Psoas muscle (tissue), 8 donors: ENCODE results near the gene PRKAR1A. TPM values are rescaled to one million over a fixed set of nuclear protein-coding genes. Genes with fewer than 3 reads are reported as not detected.

Experiments used
- ATAC-seq, 4 donors: fragments of 200-7000 bp; cut with Tn5 transposase; one replicate each; pipeline ENCODE4 v1.9.1; 2020; ENCODE audit warnings: moderate library complexity in 3 of 4, mild to moderate bottlenecking in 2 of 4
- DNase-seq, 2 donors: peaks; one replicate each; pipeline ENCODE4 v3.0.0-alpha.2; 2020
- H3K27ac ChIP-seq: fragments of 200-600 bp; one replicate; pipeline ENCODE4 v1.8.0; 2022
- H3K27me3 ChIP-seq, 3 donors: fragments of 200-600 bp in 1 of 3; one replicate each; pipeline versions ENCODE4 v1.6.1 to v1.8.0; 2013 to 2022; ENCODE audit warnings: low read length in 2 of 3, mild to moderate bottlenecking in 2 of 3, moderate library complexity in 1 of 3; ENCODE audit not compliant: insufficient read depth in 3 of 3
- H3K36me3 ChIP-seq, 2 donors: fragments of 200-600 bp in 1 of 2; one replicate each; pipeline versions ENCODE4 v1.6.1 to v1.8.0; 2013 to 2022; ENCODE audit warnings: low read depth in 1 of 2, mild to moderate bottlenecking in 1 of 2, moderate library complexity in 1 of 2; ENCODE audit not compliant: insufficient read depth in 1 of 2
- H3K4me1 ChIP-seq: fragments of 200-600 bp; one replicate; pipeline ENCODE4 v1.8.0; 2022
- H3K4me3 ChIP-seq: fragments of 200-600 bp; one replicate; pipeline ENCODE4 v1.8.0; 2022; ENCODE audit warnings: mild to moderate bottlenecking
- H3K9me3 ChIP-seq: fragments of 200-600 bp; one replicate; pipeline ENCODE4 v1.8.0; 2022
- WGBS, 3 donors: extraction: QIAGEN DNeasy Blood & Tissue Kit; methylation state at CpG; one replicate each; pipeline versions ENCODE4 v1.1.6 to v1.1.7; 2013; 5-methylcytosine and 5-hydroxymethylcytosine counted together
- intact Hi-C, 2 donors: fragments of 100-400 bp; cut with DNase I; formaldehyde crosslinking; loops; one replicate each; pipeline versions ENCODE4 v1.11.0 to v1.14.2; 2022
- polyA plus RNA-seq, 3 donors: library from polyadenylated mRNA; stranded (reverse); fragments of 200-250 nt; gene quantifications; one replicate each; pipeline ENCODE4 v1.2.3, GENCODE V29; 2013
- total RNA-seq, 4 donors: library from RNA; stranded (reverse); fragmentation: NEBNext Ultra II Directional in 2 of 4; extraction: Animal tissue kit (Norgen Biotek cat#: 25700) in 2 of 4; gene quantifications; one replicate each; pipeline versions ENCODE4 v1.2.1 to v1.2.4, GENCODE V29; 2021 to 2023
- TF ChIP-seq, protein P1 (sequence below): fragments of 200-600 bp; IDR thresholded peaks from one replicate; pipeline ENCODE4 v1.8.0; 2022; ENCODE audit warnings: antibody characterized with exemption
- donor health status: healthy with polysubstance abuse.
- donor health status: DM: no; HTN: no; CAD: no; lungs with moderate emphysema.
- donor health status: Bipolar disorder and iron deficiency.
- donor health status: healthy.
- donor health status: DM: yes; HTN: yes; CAD: no.
- donor health status: DM: no; HTN: no; CAD: no.
- donor health status: DM: no; HTN: no; CAD: no.
- donor health status: DM: yes; HTN: yes; CAD: no.

Gene PRKAR1A
- total and polyA plus RNA-seq, 7 donors = 145 to 2,295 (median 386) TPM

DNA sequence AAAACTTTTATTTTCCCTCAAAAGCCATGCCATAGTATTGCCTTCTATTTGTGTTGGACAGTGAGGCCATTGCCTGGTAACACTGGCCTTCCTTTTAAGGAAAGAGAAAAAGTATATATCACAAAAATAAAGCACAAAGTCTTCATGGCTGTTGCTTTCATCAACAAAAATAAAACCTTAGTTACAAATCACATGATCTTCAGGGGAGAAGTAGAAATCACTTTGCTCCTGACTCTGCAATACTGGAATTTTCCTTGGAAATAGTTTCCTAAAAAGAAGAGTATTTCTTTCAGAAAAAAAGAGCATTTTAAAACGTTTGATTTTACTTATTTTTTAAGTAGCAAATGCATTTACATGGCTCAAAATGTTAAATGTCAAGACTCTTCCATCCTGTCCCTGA, 47.1 kb downstream of the PRKAR1A start:
- peaks cover 0 to 7% of the 10 kb centered on the region in 2 donors for H3K36me3 ChIP-seq
- ATAC-seq (no peak), DNase-seq (no peak)
- no peak overlapping the region for H3K4me3 ChIP-seq
- H3K27ac ChIP-seq = no peak overlapping the region
- 5 to 12% (median 7%) methylated on average over 1 of the region's 1 CpG for WGBS, 3 donors
- H3K9me3 ChIP-seq = no peaks in the 10 kb centered on the region
- intact Hi-C loops = no loop called here
- TF ChIP-seq, protein P1, sequence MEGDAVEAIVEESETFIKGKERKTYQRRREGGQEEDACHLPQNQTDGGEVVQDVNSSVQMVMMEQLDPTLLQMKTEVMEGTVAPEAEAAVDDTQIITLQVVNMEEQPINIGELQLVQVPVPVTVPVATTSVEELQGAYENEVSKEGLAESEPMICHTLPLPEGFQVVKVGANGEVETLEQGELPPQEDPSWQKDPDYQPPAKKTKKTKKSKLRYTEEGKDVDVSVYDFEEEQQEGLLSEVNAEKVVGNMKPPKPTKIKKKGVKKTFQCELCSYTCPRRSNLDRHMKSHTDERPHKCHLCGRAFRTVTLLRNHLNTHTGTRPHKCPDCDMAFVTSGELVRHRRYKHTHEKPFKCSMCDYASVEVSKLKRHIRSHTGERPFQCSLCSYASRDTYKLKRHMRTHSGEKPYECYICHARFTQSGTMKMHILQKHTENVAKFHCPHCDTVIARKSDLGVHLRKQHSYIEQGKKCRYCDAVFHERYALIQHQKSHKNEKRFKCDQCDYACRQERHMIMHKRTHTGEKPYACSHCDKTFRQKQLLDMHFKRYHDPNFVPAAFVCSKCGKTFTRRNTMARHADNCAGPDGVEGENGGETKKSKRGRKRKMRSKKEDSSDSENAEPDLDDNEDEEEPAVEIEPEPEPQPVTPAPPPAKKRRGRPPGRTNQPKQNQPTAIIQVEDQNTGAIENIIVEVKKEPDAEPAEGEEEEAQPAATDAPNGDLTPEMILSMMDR = no peak
- no peaks in the 10 kb centered on the region for H3K27me3 ChIP-seq
- no peaks in the 10 kb centered on the region for H3K4me1 ChIP-seq

DNA sequence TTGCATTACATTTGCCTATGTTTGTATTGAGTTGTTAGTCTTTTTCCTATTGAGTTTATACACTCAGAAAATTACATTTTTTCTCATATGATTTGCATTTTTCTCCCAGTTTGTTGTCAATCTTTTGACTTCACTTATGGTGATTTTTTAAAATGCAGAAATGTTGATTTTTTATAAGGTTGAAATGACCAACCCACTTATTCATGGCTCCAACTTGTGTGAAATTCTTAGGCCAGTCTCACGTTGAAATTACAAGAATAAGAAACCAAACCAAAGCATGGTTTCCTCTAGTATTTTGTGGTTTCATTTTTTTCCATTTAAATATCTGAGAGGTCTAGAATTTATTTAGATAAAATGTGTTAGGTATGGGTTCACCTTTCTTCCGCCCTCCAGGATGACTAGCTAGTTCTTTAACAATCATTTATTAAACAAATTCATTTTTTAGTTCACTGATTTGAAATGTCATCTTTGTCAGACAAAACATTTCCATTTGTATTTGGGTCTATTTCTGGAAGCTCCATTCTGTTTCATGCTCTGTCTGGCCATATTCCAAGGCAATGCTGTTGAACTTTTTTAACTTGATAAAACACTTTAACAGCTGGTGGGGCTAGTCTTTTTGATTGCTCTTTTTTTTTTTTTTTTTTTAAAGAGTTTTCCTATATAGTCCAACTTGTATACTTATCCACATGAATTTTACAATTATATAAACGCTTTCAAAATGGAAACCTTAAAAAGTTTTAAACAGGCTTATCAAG, 48.9 kb downstream of the PRKAR1A start:
- intact Hi-C loops = no loop called here
- no peaks in the 10 kb centered on the region for H3K4me1 ChIP-seq
- H3K27ac ChIP-seq = no peak overlapping the region
- no peak for DNase-seq
- ATAC-seq = no peak
- no peaks in the 10 kb centered on the region for H3K9me3 ChIP-seq
- H3K4me3 ChIP-seq = no peak overlapping the region
- WGBS, 3 donors = 44 to 57% (median 56%) methylated on average over 3 of the region's 3 CpGs
- TF ChIP-seq, protein P1 = no peak
- no peaks in the 10 kb centered on the region for H3K27me3 ChIP-seq
- H3K36me3 ChIP-seq = no peaks in the 10 kb centered on the region

DNA sequence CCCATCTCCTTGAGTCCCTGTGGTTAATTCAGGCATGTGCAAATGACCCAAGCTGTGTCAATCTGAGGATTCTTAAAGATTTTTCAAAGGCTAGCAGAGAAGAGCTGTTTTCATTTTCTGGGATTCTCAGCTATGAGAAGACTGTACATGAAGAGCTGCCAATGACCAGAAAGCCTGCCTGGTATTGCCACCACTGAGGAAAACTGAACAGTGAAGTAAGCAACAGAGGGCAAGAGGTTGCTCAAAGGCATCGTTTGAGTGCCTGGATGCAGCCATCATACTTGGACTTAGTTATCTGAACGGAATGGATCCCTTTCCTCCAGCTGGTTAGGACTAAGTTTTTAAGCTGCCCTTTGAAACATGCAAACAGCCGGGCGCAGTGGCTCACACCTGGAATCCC, 50.5 kb downstream of the PRKAR1A start:
- H3K9me3 ChIP-seq = no peaks in the 10 kb centered on the region
- ATAC-seq = no peak
- 80 to 85% (median 84%) methylated on average over 4 of the region's 4 CpGs for WGBS, 3 donors

DNA sequence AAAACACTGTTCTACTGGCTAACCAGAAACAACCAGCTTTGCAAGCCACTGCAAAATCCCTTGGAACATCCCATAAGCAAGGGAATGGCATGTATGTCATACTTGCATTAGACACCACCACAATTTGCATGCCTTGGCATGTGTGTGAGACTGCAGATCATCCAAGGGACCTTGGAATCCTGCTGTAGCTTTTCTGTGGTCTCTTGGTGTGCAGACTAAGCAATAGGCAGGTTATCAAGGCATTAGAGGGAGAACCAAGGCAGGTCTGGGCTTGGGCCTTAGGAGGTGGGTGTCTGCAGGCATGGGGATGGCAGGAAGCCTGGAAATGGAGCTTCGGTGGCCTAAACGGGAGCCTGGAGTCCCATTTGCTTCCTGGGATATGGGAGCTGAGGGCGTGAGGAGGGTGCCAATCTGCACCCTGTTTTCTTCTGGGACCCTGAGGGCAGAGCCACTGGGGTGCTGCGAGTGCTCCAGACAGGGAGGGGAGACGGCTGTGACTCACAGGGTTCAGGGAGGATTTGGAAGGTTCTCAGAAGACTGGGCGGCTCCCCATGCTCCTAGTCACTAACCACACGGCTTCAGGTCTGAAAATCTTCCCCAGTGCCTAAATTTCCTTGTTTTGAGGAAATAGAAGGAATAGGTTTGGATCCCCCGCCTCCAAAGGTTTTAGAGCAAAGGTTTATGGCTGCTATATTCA, 52.3 kb downstream of the PRKAR1A start:
- Histone ChIP-seq H3K4me3 (no peak overlapping the region), H3K36me3 (no peaks in the 10 kb centered on the region), H3K9me3 (no peaks in the 10 kb centered on the region), H3K27me3 (no peaks in the 10 kb centered on the region), H3K4me1 (no peaks in the 10 kb centered on the region), H3K27ac (no peak overlapping the region)
- TF ChIP-seq, protein P1 = no peak
- no peak for DNase-seq
- intact Hi-C loops = no loop called here
- ATAC-seq = peak in 2 of 4 donors; percentile 17 to 19
- WGBS, 3 donors = 91 to 92% (median 92%) methylated on average over 8 of the region's 8 CpGs

More for the DNA sequence above, 50.5 kb downstream of the PRKAR1A start:
- TF ChIP-seq, protein P1 = no peak
- Histone ChIP-seq H3K27ac (no peak overlapping the region), H3K27me3 (no peaks in the 10 kb centered on the region), H3K36me3 (no peaks in the 10 kb centered on the region), H3K4me3 (no peak overlapping the region), H3K4me1 (no peaks in the 10 kb centered on the region)
- intact Hi-C loops = no loop called here
- no peak for DNase-seq
